ENCODE measurements around the gene EVC2.

Gene EVC2

DNA sequence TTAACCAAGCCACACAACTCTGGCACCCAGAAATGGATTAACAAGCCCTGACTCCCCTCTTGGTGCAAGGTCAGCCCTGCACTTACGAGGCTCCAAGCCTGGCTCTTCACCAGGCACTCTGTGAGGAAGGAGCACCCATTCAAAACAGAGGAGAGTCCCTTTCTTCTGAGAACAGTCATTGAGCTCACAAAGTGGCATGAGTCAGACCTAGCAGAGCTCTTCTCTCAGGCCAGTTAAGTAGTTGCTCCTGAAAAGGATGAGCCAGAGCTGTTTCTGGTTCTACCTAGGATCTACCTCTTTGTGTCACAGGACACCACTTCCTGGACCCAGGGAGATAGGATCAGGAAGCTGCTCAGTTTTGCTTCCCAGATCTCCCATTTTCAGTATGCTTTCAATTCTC, 48.2 kb downstream of the EVC2 start:
- DNase-seq: no peak

DNA sequence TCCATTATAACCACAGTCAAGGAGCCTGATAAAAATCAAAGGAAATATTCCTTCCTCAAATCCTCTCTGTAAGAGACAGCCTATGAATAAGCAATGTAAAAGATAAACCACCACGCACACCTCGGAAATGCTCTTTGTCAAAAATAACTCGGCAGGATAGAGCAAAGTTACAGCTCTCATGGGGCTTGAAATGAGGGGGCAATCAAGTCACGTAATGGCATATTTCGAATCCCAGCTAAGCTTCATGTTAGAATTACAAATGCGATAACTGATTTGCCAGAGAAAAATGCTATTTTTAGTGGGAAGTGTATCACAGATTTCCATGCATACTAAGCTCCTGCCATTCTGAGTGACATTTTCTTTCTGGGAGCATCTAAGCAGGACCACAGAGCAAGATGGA, 49.4 kb downstream of the EVC2 start:
- no peak for DNase-seq

GRCh38 chr4:5656415-5656814, 51.9 kb downstream of the EVC2 start:
- DNase-seq: no peak

- DNase-seq: peak; percentile 7
Observed at GRCh38 chr4:5654791-5655190, 53.6 kb downstream of the EVC2 start.

GRCh38 chr4:5651089-5651488, 57.3 kb downstream of the EVC2 start:
- no peak for DNase-seq

DNA sequence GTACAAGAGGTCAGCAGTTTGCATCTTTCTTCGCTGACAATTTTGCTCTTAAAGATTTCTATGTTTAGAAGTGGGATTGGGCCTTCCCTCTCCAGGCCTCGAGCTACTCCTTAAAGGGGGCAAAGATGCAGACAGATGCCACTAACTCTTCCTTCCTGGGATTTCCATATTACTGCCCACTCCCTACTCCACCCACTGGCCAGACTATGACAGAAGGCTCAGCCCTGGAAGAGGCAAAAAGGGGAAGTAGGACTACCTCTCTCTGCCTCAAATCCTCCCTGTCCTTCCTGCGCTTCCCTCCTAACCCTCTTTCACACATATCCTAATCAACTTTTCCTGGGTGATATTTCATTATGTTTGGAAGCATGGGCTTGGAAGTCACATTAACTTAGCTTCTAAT, 58.3 kb downstream of the EVC2 start:
- no peak for DNase-seq

GRCh38 chr4:5647351-5647750, 61.0 kb downstream of the EVC2 start:
- DNase-seq: no peak

- no peak for DNase-seq
Observed at GRCh38 chr4:5640096-5640495, 68.3 kb downstream of the EVC2 start.

- DNase-seq: no peak
Observed at GRCh38 chr4:5639556-5639955, 68.8 kb downstream of the EVC2 start.

DNA sequence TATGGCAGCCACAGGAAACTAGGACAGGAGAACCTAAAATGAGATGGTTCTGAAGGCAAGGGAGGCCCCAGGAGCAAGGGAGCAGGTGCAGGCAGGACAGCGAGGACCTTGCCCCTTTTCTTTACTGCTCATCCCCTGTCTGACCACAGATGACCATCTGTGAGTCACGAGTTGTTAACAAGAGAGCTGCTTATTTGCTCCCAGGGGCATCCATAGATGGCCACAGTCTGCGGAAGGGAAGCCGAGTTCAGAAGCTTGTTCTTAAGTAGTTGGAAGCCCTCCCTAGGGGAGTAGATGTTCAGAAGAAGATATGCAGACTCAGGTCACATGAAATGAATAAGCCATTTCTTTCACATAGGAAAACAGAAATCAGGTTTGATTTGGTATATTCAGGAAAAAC, 69.4 kb downstream of the EVC2 start:
- DNase-seq: no peak

DNA sequence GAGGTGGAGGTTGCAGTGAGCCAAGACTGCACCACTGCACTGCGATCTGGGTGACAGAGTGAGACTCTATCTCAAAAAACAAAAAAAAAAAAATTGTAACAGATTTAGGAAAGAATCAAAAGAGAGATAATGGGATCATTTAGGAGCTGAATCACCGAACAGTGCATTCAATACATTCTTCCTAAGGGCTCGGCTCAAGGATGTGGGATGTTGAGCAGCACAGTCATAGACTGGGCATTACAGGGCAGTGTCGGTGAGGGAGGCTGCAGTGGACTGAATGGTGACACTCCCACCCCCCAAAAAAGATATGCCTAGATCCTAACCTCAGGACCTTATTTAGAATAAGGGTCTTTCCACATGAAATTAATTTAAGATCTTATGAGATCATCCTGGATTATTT, 70.0 kb downstream of the EVC2 start:
- no peak for DNase-seq

DNA sequence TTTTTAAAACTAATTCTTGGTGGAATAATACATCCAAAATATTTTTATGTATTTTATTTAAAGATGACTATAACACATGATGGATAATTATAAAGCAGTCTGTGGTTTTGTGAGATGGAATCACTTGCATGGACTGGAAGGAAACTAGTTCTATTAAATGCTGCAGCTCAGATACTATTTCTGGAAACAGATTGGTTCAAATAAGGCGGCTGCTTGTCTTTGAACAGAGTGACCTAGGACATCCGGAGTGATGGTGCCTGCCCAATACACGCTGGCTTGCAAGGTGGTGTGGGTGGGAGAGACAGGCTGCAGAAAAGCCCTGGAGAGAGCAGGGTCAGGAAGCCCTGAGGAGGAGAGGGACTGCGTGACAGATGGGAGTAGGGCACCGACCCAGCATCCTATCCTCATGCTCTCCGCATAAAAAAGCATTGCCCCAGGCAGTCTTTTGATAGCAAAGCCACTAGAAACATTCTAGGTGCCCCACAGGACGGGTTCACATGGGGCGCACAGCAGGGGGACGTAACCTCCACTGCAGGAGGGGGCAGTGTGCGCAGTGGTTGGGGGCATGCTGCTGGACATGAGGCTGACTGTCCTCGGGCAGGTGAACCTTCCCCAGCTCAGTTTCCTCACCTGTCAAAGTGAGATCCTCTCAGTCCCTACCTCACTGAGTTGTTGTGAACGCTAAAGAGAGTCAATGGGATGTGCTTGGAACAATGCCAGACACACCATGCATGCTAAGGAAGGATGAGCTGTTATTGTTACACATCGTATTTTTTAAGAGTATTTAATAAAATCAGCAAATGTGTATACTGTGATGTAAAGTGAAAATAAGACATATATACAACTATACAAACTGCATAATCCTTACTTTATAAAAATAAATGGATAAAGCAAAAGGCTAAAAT, 71.3 kb downstream of the EVC2 start:
- no peak for DNase-seq

- no peak for DNase-seq
Observed at GRCh38 chr4:5635826-5636195, 72.5 kb downstream of the EVC2 start.

DNA sequence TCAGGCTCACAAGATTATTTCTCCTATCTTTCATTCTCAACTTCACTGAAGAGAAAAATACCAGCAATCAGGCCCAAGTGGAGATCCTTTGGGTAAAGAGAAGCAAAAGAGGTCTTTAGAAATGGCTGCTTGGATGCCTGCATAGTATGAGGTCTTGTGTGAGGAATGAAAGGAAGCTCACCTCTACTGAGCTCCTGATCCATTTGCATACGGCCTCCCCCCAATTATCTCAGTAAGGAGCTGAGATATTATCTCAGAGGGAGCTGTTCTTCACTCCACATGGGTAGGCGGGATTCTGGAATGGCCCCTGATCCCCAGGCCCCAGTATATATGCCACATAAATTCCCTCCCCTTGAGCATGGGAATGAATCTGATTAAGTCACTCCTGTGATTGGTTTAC, 75.8 kb downstream of the EVC2 start:
- no peak for DNase-seq

- DNase-seq: no peak
Observed at GRCh38 chr4:5632066-5632440, 76.3 kb downstream of the EVC2 start.

DNA sequence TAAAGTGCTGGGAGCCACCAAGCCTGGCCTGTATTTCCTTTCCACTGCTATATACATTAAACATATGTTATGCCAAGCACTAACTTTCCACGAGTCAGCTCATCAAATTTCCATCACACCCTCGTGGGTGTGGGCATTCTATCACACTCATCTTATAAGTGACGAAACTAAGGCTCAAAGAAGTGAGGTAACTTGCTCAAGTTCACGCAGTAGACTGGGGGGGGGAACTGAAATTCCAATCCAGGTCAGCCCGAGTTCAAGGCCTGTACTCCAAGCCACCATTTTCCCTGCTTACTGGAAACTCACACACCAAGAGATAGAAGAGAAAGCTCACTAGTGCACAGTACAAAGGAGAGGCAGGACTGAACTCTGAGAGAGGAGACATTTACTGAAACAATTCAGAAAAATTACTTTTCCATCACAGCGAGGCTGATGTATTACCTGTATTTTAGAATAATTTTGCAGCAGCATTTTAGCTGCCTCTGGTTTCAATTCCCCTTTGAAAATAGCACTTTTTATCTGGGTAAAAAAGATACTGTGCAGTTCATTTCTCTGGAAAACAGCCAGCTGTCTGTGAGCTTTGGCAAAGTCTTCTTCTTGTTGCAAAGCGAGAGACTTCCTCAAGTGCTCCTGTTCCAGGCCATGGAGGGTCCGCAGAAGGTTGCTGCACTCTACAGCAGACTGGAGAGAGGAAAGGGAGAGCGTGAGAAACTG, 76.8 kb downstream of the EVC2 start:
- DNase-seq: no peak

DNA sequence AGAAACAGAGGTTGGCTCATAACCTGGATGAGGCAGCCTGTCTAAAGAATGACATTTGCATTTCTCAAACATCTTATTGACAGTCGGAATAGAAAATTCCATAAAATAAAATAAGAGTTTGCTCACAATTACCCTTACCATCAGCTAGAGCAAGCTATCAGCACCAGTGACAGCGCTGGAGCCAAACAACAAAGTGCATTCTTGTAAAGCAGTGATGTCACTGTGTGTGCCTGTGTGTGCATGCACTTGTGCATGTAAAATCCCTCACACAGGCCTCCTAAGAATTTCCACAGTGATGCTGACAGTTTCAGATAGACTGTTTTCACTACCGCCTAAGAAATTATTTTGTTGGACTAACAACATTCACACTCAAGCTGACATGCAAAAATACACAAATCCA, 77.6 kb downstream of the EVC2 start:
- no peak for DNase-seq

DNA sequence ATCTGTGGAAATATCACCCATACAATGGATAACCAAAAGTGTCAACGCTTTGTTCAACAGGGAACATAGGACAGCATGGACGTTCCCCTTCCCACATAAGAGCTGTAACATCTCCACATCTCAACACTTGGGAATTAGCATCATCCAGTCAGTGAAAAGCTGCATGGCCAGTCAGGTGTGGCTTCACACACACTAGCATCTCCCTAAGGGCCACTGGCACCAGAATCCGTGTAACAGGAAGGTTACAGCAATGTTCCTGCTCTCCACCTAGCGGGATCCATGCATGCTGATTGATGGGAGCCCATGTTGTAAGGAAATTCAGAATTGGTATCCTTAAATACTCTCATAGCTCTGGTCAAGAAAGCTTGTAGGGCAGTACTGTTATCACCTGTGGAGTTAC, 78.8 kb downstream of the EVC2 start:
- DNase-seq: no peak

- no peak for DNase-seq
Observed at GRCh38 chr4:5626913-5627312, 81.4 kb downstream of the EVC2 start.

DNA sequence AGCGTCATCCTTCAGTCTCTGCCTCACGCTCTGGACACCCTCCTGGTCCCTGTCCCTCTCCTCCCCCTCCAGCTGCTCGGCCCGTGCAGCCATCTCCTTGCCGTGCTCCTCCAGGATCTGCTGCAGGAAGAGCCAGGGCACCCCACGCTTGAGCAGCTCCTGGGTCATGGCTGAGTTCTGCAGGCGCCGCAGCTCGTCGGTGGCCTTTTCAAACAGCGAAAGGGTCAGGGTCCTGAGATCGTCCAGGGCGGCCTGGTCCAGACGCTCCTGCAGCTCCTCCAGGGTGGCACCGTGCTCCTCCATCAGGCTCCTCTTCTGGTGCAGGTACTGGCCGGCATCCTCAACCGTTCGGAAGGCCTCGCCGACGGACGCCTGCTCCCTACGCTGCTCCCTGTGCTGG, 85.8 kb downstream of the EVC2 start:
- no peak for DNase-seq

DNA sequence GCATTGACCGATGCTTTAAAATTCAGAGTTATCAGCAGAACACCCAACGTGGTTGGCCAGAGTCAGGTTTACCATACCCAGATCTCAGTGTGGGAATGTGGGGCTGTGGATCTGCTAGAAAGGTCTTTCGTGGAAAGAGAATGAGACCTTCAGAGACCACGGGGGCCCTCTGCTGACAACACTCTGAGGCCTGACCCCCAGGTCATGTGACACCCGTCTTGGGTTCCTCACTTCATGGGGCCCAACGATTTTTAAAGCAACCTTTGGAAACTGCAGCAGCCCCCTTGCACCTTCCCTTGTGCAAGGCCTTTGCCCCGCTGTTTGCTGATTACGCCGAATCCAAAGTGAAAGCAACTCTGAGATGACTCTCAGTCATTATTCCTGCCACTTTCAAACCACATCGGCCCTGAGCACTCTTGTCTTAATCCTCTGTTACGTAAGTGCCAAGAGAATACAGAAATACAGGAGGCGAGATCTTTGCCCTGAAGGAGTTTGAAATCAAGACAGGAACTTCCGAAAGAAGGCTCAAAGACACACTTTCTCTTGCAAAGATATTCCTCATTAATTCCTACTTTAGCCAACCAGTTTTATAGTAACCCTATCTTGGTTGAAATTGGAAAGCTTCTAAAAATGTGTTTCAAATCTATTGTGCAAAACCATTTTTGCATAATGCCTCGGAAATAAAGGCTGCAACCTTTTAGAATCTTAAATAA, 88.3 kb downstream of the EVC2 start:
- peak; percentile 36 for DNase-seq

- DNase-seq: no peak
Observed at GRCh38 chr4:5618051-5618960, 90.1 kb downstream of the EVC2 start.
